HG03575 (cell line): ENCODE results near the gene CAPN10.

Experiments used
- ATAC-seq: cut with Tn5 transposase; IDR thresholded peaks from one replicate; pipeline ENCODE4 v1.9.1; 2021; ENCODE audit not compliant: unreplicated experiment, insufficient number of reproducible peaks, low FRiP score; ENCODE audit errors: extremely low read depth

The CAPN10 gene

GRCh38 chr2:240572141-240573031, 14.1 kb upstream of the CAPN10 start:
- no peak for ATAC-seq

- ATAC-seq: no peak
Observed at GRCh38 chr2:240573071-240573515, 13.4 kb upstream of the CAPN10 start.

- no peak for ATAC-seq
Observed at GRCh38 chr2:240573516-240574385, 12.8 kb upstream of the CAPN10 start.

- ATAC-seq: no peak
Observed at GRCh38 chr2:240574386-240575100, 12.0 kb upstream of the CAPN10 start.

- no peak for ATAC-seq
Observed at GRCh38 chr2:240575101-240575965, 11.2 kb upstream of the CAPN10 start.

- no peak for ATAC-seq
Observed at GRCh38 chr2:240576036-240576435, 10.5 kb upstream of the CAPN10 start.

- no peak for ATAC-seq
Observed at GRCh38 chr2:240576436-240577205, 9.9 kb upstream of the CAPN10 start.

- no peak for ATAC-seq
Observed at GRCh38 chr2:240577281-240578109, 9.0 kb upstream of the CAPN10 start.

GRCh38 chr2:240578110-240578450, 8.5 kb upstream of the CAPN10 start:
- ATAC-seq: no peak

GRCh38 chr2:240578488-240578887, 8.0 kb upstream of the CAPN10 start:
- no peak for ATAC-seq

GRCh38 chr2:240579071-240579762, 7.3 kb upstream of the CAPN10 start:
- no peak for ATAC-seq

GRCh38 chr2:240579771-240580614, 6.5 kb upstream of the CAPN10 start:
- no peak for ATAC-seq

- ATAC-seq: no peak
Observed at GRCh38 chr2:240581811-240582210, 4.7 kb upstream of the CAPN10 start.

- ATAC-seq: no peak
Observed at GRCh38 chr2:240582781-240583180, 3.8 kb upstream of the CAPN10 start.

GRCh38 chr2:240583774-240584173, 2.8 kb upstream of the CAPN10 start:
- no peak for ATAC-seq
